SK-N-SH treated with all-trans-retinoic acid at 6 μM for 48 hours (cell line): ENCODE data around the gene TMEM119.

Experiments
- ATAC-seq: fragments of 200-7000 bp; cut with Tn5 transposase; 3 replicates; pipeline ENCODE4 v1.9.1; 2020; ENCODE audit warnings: mild to moderate bottlenecking, moderate library complexity
- ARNTL ChIP-seq: fragments of 450-650 bp; formaldehyde crosslinking; IDR thresholded peaks from 2 replicates; pipeline ENCODE4 v1.5.0; 2020; ENCODE audit warnings: low read depth, mild to moderate bottlenecking, moderate library complexity, borderline replicate concordance
- BACH2 ChIP-seq: fragments of 250-450 bp; sonication (Bioruptor Pico); IDR thresholded peaks from 2 replicates; pipeline ENCODE4 v1.9.0; 2021; ENCODE audit warnings: mild to moderate bottlenecking, borderline replicate concordance
- CSRNP3 ChIP-seq: fragments of 250-450 bp; sonication (Bioruptor Pico); IDR thresholded peaks from 2 replicates; pipeline ENCODE4 v1.5.1; 2021; ENCODE audit warnings: mild to moderate bottlenecking, moderate library complexity
- ESRRG ChIP-seq: fragments of 250-450 bp; sonication (Bioruptor Pico); IDR thresholded peaks from 2 replicates; pipeline ENCODE4 v1.6.1; 2021; ENCODE audit warnings: mild to moderate bottlenecking
- GLIS3 ChIP-seq: fragments of 250-450 bp; sonication (Bioruptor Pico); IDR thresholded peaks from 2 replicates; pipeline ENCODE4 v1.5.0; 2020; ENCODE audit warnings: mild to moderate bottlenecking, moderate library complexity
- ISL1 ChIP-seq: fragments of 250-450 bp; sonication (Bioruptor Pico); IDR thresholded peaks from 2 replicates; pipeline ENCODE4 v2.1.2; 2022; ENCODE audit warnings: mild to moderate bottlenecking, moderate library complexity
- OSR1 ChIP-seq: fragments of 250-450 bp; sonication (Bioruptor Pico); IDR thresholded peaks from 2 replicates; pipeline ENCODE4 v1.8.0; 2022; ENCODE audit warnings: moderate library complexity, mild to moderate bottlenecking, inconsistent platforms
- PATZ1 ChIP-seq: fragments of 250-450 bp; sonication (Bioruptor Pico); IDR thresholded peaks from 2 replicates; pipeline ENCODE4 v1.8.0; 2020; ENCODE audit warnings: mild to moderate bottlenecking, moderate library complexity, borderline replicate concordance
- POU6F1 ChIP-seq: fragments of 250-450 bp; sonication (Bioruptor Pico); IDR thresholded peaks from 2 replicates; pipeline ENCODE4 v1.8.0; 2021; ENCODE audit warnings: low read depth, mild to moderate bottlenecking, moderate library complexity, borderline replicate concordance
- PPARA ChIP-seq: fragments of 250-450 bp; sonication (Bioruptor Pico); IDR thresholded peaks from 2 replicates; pipeline ENCODE4 v1.5.0; 2020; ENCODE audit warnings: mild to moderate bottlenecking, borderline replicate concordance
- RARB ChIP-seq: fragments of 250-450 bp; sonication (Bioruptor Pico); IDR thresholded peaks from 2 replicates; pipeline ENCODE4 v1.8.0; 2021; ENCODE audit warnings: mild to moderate bottlenecking, moderate library complexity
- SNAI2 ChIP-seq: fragments of 250-450 bp; sonication (Bioruptor Pico); IDR thresholded peaks from 2 replicates; pipeline ENCODE4 v1.5.0; 2020; ENCODE audit warnings: mild to moderate bottlenecking, moderate library complexity
- TCF4 ChIP-seq: fragments of 250-450 bp; sonication (Bioruptor Pico); IDR thresholded peaks from 2 replicates; pipeline ENCODE4 v1.8.0; 2021; ENCODE audit warnings: mild to moderate bottlenecking, moderate library complexity, borderline replicate concordance
- ZFP3 ChIP-seq: fragments of 250-450 bp; sonication (Bioruptor Pico); IDR thresholded peaks from 2 replicates; pipeline ENCODE4 v1.5.0; 2020; ENCODE audit warnings: mild to moderate bottlenecking, moderate library complexity
- ZFP30 ChIP-seq: fragments of 450-650 bp; formaldehyde crosslinking; IDR thresholded peaks from 2 replicates; pipeline ENCODE4 v1.5.0; 2022; ENCODE audit warnings: mild to moderate bottlenecking, moderate library complexity
- ZNF565 ChIP-seq: fragments of 450-650 bp; formaldehyde crosslinking; conservative IDR thresholded peaks from 2 replicates; pipeline ENCODE4 v1.5.0; 2020; ENCODE audit warnings: low read depth, mild to moderate bottlenecking, moderate library complexity
- ZNF70 ChIP-seq: fragments of 450-650 bp; formaldehyde crosslinking; IDR thresholded peaks from 2 replicates; pipeline ENCODE4 v1.5.0; 2020; ENCODE audit warnings: mild to moderate bottlenecking, moderate library complexity
- ZNF8 ChIP-seq: fragments of 450-650 bp; formaldehyde crosslinking; IDR thresholded peaks from 2 replicates; pipeline ENCODE4 v1.5.0; 2020; ENCODE audit warnings: mild to moderate bottlenecking, moderate library complexity
- TF ChIP-seq, protein P1 (sequence below): fragments of 250-450 bp; sonication (Bioruptor Pico); IDR thresholded peaks from 2 replicates; pipeline ENCODE4 v1.5.1; 2020; ENCODE audit warnings: low read depth, mild to moderate bottlenecking, moderate library complexity
- TF ChIP-seq, protein P2 (sequence below): fragments of 250-450 bp; sonication (Bioruptor Pico); IDR thresholded peaks from 2 replicates; pipeline ENCODE4 v1.5.0; 2020; ENCODE audit warnings: mild to moderate bottlenecking, moderate library complexity

TMEM119 gene

DNA sequence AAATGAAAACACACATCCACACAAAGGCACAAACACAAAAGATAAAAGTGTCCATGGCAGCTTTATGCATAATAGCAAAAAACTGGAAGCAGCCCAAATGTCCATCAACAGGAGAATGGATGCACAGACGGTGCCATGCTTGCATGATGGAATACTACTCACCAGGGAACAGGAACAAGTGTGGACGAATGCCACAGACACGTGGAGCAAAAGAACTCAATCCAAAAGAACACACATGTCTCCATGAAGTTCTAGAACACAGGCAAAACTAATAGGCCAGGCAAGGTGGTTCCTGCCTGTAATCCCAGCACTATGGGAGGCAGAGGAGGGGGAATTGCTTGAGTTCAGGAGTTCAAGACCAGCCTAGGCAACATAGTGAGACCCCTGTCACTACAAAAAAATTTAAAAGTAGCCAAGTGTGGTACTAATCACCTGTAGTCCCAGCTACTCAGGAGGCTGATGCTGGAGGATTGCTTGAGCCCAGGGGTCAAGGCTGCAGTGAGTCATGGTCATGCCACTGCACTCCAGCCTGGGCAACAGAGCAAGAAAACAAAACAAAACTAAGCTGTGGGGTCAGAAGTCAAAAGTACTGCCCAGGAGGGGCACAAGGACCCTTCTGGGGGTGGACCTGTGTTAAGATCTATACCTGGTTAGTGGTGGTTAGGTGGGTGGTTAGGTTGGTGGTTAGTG lies 7.3 kb upstream of the TMEM119 start:
- TF ChIP-seq PATZ1 (CRISPR knock-in tag) (no peak), ARNTL (CRISPR knock-in tag) (no peak), CSRNP3 (CRISPR knock-in tag) (no peak), SNAI2 (CRISPR knock-in tag) (no peak), RARB (no peak), TCF4 (no peak), ZFP3 (CRISPR knock-in tag) (no peak), OSR1 (CRISPR knock-in tag) (no peak)
- TF ChIP-seq, protein P1, sequence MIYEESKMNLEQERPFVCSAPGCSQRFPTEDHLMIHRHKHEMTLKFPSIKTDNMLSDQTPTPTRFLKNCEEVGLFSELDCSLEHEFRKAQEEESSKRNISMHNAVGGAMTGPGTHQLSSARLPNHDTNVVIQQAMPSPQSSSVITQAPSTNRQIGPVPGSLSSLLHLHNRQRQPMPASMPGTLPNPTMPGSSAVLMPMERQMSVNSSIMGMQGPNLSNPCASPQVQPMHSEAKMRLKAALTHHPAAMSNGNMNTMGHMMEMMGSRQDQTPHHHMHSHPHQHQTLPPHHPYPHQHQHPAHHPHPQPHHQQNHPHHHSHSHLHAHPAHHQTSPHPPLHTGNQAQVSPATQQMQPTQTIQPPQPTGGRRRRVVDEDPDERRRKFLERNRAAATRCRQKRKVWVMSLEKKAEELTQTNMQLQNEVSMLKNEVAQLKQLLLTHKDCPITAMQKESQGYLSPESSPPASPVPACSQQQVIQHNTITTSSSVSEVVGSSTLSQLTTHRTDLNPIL (CRISPR knock-in tag), result no peak
- no peak for ATAC-seq

GRCh38 chr12:108604208-108604941 lies 6.5 kb upstream of the TMEM119 start:
- TF ChIP-seq ISL1 (CRISPR knock-in tag), result no peak
- ATAC-seq, result no peak; the same call in 2 of the 3 replicates

DNA sequence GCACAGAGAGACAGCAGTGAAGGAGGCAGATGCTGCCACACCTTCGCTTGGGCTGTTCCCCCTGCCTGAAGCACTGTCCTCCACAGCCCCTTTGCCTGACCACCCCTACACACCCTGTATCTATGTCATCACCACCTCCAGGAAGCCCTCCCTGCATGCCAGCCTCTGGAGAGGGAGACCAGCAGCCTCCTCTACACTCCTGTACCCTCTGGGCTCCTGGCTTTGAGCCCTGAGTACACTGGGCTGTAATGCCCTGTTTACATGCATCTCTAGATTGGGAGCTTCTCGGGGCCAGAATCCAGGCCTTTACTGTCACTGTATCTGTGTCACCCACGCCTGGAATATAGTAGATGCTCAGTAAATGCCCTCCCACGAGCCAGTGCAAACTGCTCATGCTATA lies 5.9 kb upstream of the TMEM119 start:
- no peak; the same call in 2 of the 3 replicates for ATAC-seq
- no peak for TF ChIP-seq ZFP3 (CRISPR knock-in tag)
- no peak for TF ChIP-seq ISL1 (CRISPR knock-in tag)
- no peak for TF ChIP-seq RARB
- TF ChIP-seq, protein P2, sequence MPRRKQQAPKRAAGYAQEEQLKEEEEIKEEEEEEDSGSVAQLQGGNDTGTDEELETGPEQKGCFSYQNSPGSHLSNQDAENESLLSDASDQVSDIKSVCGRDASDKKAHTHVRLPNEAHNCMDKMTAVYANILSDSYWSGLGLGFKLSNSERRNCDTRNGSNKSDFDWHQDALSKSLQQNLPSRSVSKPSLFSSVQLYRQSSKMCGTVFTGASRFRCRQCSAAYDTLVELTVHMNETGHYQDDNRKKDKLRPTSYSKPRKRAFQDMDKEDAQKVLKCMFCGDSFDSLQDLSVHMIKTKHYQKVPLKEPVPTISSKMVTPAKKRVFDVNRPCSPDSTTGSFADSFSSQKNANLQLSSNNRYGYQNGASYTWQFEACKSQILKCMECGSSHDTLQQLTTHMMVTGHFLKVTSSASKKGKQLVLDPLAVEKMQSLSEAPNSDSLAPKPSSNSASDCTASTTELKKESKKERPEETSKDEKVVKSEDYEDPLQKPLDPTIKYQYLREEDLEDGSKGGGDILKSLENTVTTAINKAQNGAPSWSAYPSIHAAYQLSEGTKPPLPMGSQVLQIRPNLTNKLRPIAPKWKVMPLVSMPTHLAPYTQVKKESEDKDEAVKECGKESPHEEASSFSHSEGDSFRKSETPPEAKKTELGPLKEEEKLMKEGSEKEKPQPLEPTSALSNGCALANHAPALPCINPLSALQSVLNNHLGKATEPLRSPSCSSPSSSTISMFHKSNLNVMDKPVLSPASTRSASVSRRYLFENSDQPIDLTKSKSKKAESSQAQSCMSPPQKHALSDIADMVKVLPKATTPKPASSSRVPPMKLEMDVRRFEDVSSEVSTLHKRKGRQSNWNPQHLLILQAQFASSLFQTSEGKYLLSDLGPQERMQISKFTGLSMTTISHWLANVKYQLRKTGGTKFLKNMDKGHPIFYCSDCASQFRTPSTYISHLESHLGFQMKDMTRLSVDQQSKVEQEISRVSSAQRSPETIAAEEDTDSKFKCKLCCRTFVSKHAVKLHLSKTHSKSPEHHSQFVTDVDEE (CRISPR knock-in tag), result no peak
- TF ChIP-seq BACH2 (CRISPR knock-in tag), result no peak
- TF ChIP-seq, protein P1 (CRISPR knock-in tag), result no peak
- no peak for TF ChIP-seq ZNF565 (CRISPR knock-in tag)
- no peak for TF ChIP-seq GLIS3
- TF ChIP-seq ZNF8 (CRISPR knock-in tag), result no peak
- no peak for TF ChIP-seq PPARA (CRISPR knock-in tag)
- no peak for TF ChIP-seq POU6F1
- no peak for TF ChIP-seq ZFP30 (CRISPR knock-in tag)
- no peak for TF ChIP-seq ZNF70 (CRISPR knock-in tag)
- TF ChIP-seq SNAI2 (CRISPR knock-in tag), result no peak
- TF ChIP-seq ARNTL (CRISPR knock-in tag), result no peak
- no peak for TF ChIP-seq ESRRG (CRISPR knock-in tag)
- no peak for TF ChIP-seq CSRNP3 (CRISPR knock-in tag)
